K562 (cell line): ENCODE results near the gene PIM3. TPM values are rescaled to one million over a fixed set of nuclear protein-coding genes. Genes with fewer than 3 reads are reported as not detected.
A peak's percentile ranks its signal among the peaks of the same experiment; 100 is the strongest.

ENCODE experiments used
- CBX2 ChIP-seq: fragments of 200-600 bp; sonication (generic); IDR thresholded peaks from one replicate; pipeline ENCODE4 v1.6.1; 2012; ENCODE audit warnings: mild to moderate bottlenecking, low read length, inconsistent platforms; ENCODE audit not compliant: insufficient read depth, poor library complexity, severe bottlenecking
- EP300 ChIP-seq: IDR thresholded peaks from 2 replicates; pipeline ENCODE4 v1.6.1; 2012; ENCODE audit warnings: low read length, improper control_type of control experiment
- FOXJ3 ChIP-seq: sonication (generic); formaldehyde crosslinking; IDR thresholded peaks from 2 replicates; pipeline ENCODE4 v1.4.0; 2020; ENCODE audit warnings: mild to moderate bottlenecking, missing genetic modification reagents
- FOXM1 ChIP-seq, 2 experiments: fragments of 450-650 bp in 1 of 2; sonication (generic) in 1 of 2; formaldehyde crosslinking in 1 of 2; IDR thresholded peaks; 2 replicates each; pipeline versions ENCODE4 v1.6.1 to v1.9.0; 2017 to 2022; ENCODE audit warnings: low read depth in 2 of 2, mild to moderate bottlenecking in 2 of 2, missing genetic modification reagents in 1 of 2, moderate library complexity in 1 of 2
- FOXO4 ChIP-seq: fragments of 450-650 bp; formaldehyde crosslinking; IDR thresholded peaks from 2 replicates; pipeline ENCODE4 v1.4.0; 2020; ENCODE audit warnings: mild to moderate bottlenecking, moderate library complexity
- GATAD2B ChIP-seq: fragments of 450-650 bp; IDR thresholded peaks from 2 replicates; pipeline ENCODE4 v1.6.1; 2017; ENCODE audit warnings: mild to moderate bottlenecking, borderline replicate concordance
- KLF10 ChIP-seq: fragments of 250-450 bp; sonication (Bioruptor Pico); IDR thresholded peaks from 2 replicates; pipeline ENCODE4 v1.6.1; 2021; ENCODE audit warnings: matching md5 sums
- MECOM ChIP-seq: fragments of 250-450 bp; sonication (Bioruptor Pico); IDR thresholded peaks from 2 replicates; pipeline ENCODE4 v1.8.0; 2022; ENCODE audit warnings: inconsistent platforms
- MYC ChIP-seq, 2 experiments: fragments of 250-450 bp in 1 of 2; sonication (Bioruptor Pico) in 1 of 2; IDR thresholded peaks; 2 replicates each; pipeline versions ENCODE4 v1.5.1 to v1.6.1; 2012 to 2021; ENCODE audit warnings: low read depth in 2 of 2, borderline replicate concordance in 1 of 2, improper control_type of control experiment in 1 of 2, low read length in 1 of 2, mild to moderate bottlenecking in 1 of 2, moderate library complexity in 1 of 2
- NRF1 ChIP-seq, 2 experiments: fragments of 450-650 bp; IDR thresholded peaks in 1 of 2; conservative IDR thresholded peaks in 1 of 2; 2 replicates each; pipeline ENCODE4 v1.6.1; 2014; ENCODE audit warnings: mild to moderate bottlenecking in 2 of 2
- PKNOX1 ChIP-seq: fragments of 450-650 bp; IDR thresholded peaks from 2 replicates; pipeline ENCODE4 v1.6.1; 2016
- POLR2A ChIP-seq: fragments of 450-650 bp; conservative IDR thresholded peaks from 2 replicates; pipeline ENCODE4 v1.6.1; 2016
- PPARD ChIP-seq: fragments of 250-450 bp; sonication (Bioruptor Pico); IDR thresholded peaks from 2 replicates; pipeline ENCODE4 v1.8.0; 2022; ENCODE audit warnings: inconsistent platforms, mild to moderate bottlenecking, moderate library complexity
- RREB1 ChIP-seq: fragments of 250-450 bp; sonication (Bioruptor Pico); IDR thresholded peaks from 2 replicates; pipeline ENCODE4 v1.4.0; 2020
- SMAD1 ChIP-seq: fragments of 150-350 bp; IDR thresholded peaks from 2 replicates; pipeline ENCODE4 v1.6.1; 2014; ENCODE audit warnings: low read length, low read depth; ENCODE audit not compliant: partially characterized antibody
- SOX6 ChIP-seq: fragments of 450-650 bp; IDR thresholded peaks from 2 replicates; pipeline ENCODE4 v1.6.1; 2014; ENCODE audit warnings: mild to moderate bottlenecking
- SP2 ChIP-seq: IDR thresholded peaks from 2 replicates; pipeline ENCODE4 v1.6.1; 2011; ENCODE audit warnings: mild to moderate bottlenecking, low read depth, low read length, moderate library complexity; ENCODE audit not compliant: poor library complexity, severe bottlenecking; ENCODE audit errors: extremely low read depth
- TAF7 ChIP-seq: fragments of 450-650 bp; IDR thresholded peaks from 2 replicates; pipeline ENCODE4 v1.6.1; 2016; ENCODE audit warnings: missing genetic modification characterization, missing compliant biosample characterization
- ZNF184 ChIP-seq: sonication (generic); formaldehyde crosslinking; IDR thresholded peaks from 2 replicates; pipeline ENCODE4 v1.5.0; 2020; ENCODE audit warnings: missing genetic modification reagents
- ZNF717 ChIP-seq: fragments of 250-450 bp; sonication (Bioruptor Pico); IDR thresholded peaks from 2 replicates; pipeline ENCODE4 v1.5.0; 2021
- polyA plus RNA-seq, 8 experiments: library from polyadenylated mRNA; depleted of rRNA in 4 of 8; stranded (reverse) in 5 of 8; unstranded in 3 of 8; fragments of >200 nt; fragmentation: Nextera tagmentation in 2 of 8; fragmentation: Illumina TruSeq in 1 of 8; extraction: Ambion mirVana in 2 of 8; extraction: Trizol in 1 of 8; gene quantifications; 2 replicates each; pipeline versions ENCODE4 v1.2.1 to v1.2.3, GENCODE V29; 2011 to 2014; ENCODE audit warnings: inconsistent platforms in 1 of 8, missing spikeins in 1 of 8
- total RNA-seq, 7 experiments: library from RNA; depleted of rRNA in 6 of 7; stranded (reverse); fragments of >200 nt in 6 of 7; fragmentation: Illumina TruSeq in 2 of 7; extraction: Trizol in 2 of 7; gene quantifications; 2 replicates each; pipeline versions ENCODE4 v1.2.1 to v1.2.3, GENCODE V29; 2011 to 2021; ENCODE audit warnings: low replicate concordance in 1 of 7

PIM3 gene
- total and polyA plus RNA-seq, 9 of the 15 experiments (the other 6 are each of a cell fraction or from before 2014, with no cell fraction given) = 0.24 to 40.5 (median 5.3) TPM

GRCh38 chr22:49936018-49936972, 24.3 kb upstream of the PIM3 start (continued):
- TF ChIP-seq RREB1 (CRISPR knock-in tag) (no peak), SMAD1 (no peak), SOX6 (0 out of 2 replicates have a peak, but pooled peaks have one; percentile 32), FOXJ3 (CRISPR knock-in tag) (no peak), MYC (IDR thresholded peaks at IDR 0.05; ENCODE audit: low read depth, low read length) (peak; percentile 57; the same call in 1 of the 2 replicates), MYC (CRISPR knock-in tag; IDR thresholded peaks at IDR 0.05; ENCODE audit: borderline replicate concordance, low read depth) (no peak), CBX2 (no peak), SP2 (no peak), ZNF717 (CRISPR knock-in tag) (no peak), ZNF184 (CRISPR knock-in tag) (no peak), NRF1 (conservative IDR thresholded peaks at IDR 0.05 in 1 of 2, IDR thresholded peaks at IDR 0.05 in 1 of 2) (peak; percentile 87 to 89), KLF10 (no peak), PKNOX1 (no peak), MECOM (no peak), TAF7 (no peak), EP300 (peak; percentile 66), FOXM1 (IDR thresholded peaks at IDR 0.05; ENCODE audit: low read depth) (0 out of 2 replicates have a peak, but pooled peaks have one; percentile 23), FOXM1 (CRISPR knock-in tag; IDR thresholded peaks at IDR 0.05; ENCODE audit: low read depth) (no peak), POLR2A (no peak), FOXO4 (no peak), GATAD2B (no peak), PPARD (CRISPR knock-in tag) (no peak)
